ACHN (cell line): ENCODE measurements around the gene BCOR.
A peak's percentile ranks its signal among the peaks of the same experiment; 100 is the strongest.

Source experiments
- DNase-seq: peaks from one replicate; pipeline ENCODE4 v3.0.0-alpha.2; 2015
- in situ Hi-C: cut with HindIII; loops from 2 replicates; pipeline ENCODE4 v1.10.0; 2017; ENCODE audit warnings: low sequenced_read_pairs, low pct_ligation_motif_present, low pct_unique_long_range_greater_than_20kb

Gene BCOR

GRCh38 chrX:40097504-40098263 lies at the start of gene BCOR:
BCOR (minus strand) TSS chrX:40097958; CDS start chrX:40077929, 20,029 bp downstream.
- in situ Hi-C loops: no loop called here

DNA sequence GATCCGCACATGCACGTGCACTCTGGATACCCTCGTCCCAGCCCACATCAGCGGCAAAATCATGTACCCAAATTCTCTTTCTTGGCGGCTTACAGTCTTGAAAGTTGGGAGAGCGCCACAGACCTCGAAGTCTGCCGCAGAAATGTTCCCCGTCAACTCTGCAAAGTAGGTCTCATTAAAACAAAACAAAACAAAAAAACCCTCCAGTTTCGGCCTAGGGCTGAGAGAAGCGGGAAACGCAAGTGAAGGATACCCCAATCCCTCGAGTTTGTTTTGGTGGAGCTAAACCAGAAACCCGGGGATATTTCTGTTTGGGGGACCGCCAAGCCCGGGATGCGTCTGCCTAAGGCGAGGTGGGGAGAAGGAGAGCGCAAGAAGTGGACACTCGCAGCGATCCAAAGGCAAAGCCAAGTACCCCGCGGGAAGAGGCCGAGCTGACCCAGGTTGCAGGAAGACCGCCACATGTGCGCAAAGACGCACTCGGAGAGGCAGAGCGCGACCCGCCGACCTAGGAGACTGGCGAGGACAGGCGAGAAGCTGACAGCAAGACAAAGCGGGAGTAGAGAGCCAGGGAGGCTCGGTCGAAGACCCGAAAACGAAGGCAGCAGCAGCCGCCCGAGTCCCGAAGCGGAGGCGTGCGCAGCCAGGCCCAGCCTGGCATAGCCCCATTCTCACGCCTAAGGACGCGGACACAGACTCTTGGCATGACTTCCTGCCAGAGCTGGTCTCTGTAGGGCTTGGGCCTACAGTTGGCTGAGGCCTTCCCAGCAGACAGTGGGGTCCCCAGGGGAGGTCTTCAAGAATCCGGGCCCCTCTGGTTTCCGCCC lies 49.6 kb upstream of the BCOR start:
- in situ Hi-C loops: no loop called here
- no peak for DNase-seq

More at GRCh38 chrX:40097504-40098263, at the start of gene BCOR:
- peak; percentile 47 for DNase-seq

DNA sequence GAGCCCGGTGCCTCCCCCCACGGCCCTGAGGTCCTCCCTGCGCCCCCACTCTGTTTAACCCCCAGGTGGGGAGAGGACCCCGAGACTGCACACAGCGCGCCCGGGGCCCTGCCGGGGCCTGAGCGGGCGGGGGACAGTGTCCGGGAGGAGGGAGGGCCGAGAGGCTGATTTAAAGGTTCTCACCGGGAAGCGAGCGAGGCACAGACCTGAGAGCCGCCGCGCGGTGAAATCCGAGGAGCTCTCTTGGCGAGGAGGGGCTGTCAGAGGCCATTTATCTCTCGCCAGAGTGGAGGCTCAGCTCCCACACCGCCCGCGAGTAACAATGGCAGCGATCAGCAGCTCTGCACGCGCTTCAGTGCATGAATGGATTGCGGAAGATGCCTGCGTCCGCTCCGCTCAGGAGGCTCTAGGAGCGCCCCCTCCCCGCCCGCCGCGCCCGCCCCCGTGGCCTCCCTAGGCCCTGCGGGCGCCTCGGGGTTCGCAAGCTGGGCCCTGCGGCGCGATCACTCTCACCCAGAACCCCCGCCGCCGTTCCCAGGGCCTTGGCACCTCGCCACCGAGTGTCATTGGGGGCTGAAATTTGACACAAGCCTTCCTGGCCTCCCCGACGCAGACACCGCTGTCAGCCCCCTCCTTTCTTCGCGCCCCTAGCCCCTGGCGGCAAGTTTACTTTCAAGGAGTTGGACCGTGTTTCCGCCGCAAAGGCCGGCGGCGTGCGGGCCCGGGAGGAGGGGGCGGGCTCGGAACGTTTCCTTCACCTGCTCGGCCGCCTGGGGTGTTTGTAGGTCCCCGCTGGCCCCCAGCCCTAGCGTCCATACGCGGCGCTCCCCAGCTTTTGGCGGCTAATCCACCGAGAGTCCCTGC lies 48.7 kb upstream of the BCOR start:
- in situ Hi-C loops: no loop called here
- DNase-seq: peak; percentile 41

DNA sequence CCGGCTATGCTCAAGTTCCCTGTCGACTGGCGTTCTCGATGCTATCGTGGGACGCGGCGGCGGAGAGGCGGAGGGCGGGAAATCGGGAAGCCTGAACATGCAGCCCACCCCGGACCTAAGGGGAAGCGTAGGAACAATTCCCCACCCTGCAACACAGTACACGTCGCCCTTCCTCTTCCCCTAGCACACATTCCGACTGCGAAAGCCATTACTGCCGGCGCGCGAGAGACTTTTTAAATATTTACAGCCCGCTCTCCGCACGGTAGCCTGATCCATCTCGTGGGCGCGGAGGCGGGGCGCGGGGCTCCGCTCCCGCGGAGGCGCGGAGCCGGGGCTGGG lies 48.1 kb upstream of the BCOR start:
- in situ Hi-C loops: no loop called here
- no peak for DNase-seq

- in situ Hi-C loops: no loop called here
- no peak for DNase-seq
These were observed 47.5 kb upstream of the BCOR start for GRCh38 chrX:40145001-40145922.

- in situ Hi-C loops: no loop called here
- DNase-seq: no peak
These were observed 46.8 kb upstream of the BCOR start for GRCh38 chrX:40144576-40144975.

DNA sequence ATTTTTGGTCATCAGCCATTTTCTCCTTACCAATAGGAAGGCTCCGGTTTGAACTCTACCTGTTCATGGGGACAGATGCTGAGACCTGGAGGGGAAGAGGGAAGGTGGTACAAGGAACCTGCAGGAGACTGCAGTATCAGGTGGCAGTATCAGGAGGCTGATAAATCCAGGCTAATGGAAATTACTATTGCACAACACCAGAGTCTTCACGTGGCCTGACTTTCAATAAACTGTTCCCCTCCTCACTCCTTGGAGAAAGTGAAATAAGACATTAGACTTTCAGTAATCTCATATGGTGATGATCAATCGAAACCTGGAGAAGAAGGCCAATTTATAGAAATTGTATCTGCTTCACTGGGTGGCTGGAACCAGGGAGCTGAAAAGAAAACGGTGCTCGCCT lies 46.2 kb upstream of the BCOR start:
- in situ Hi-C loops: no loop called here

DNA sequence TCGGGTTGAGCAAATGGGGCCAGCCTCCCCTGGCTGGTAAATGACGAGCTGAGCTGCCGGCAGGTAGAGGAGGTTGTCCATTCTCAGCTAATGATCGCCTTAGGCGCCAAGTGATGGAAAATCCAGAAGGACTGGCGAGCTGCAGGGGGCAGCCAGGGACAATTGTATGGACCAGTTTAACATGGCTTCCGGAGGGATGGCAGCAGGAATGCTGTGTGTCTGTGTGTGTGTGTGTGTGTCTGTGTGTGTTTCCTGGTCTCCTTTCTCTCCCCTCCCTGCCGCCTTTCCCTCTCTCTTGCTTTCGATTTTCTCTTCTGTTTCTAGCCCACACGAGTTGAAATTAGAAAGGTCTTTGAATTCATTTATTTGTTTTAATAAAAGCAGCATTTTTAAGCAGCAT lies 45.2 kb upstream of the BCOR start:
- no peak for DNase-seq
- in situ Hi-C loops: no loop called here

More for the DNA sequence above, 46.2 kb upstream of the BCOR start:
- no peak for DNase-seq

DNA sequence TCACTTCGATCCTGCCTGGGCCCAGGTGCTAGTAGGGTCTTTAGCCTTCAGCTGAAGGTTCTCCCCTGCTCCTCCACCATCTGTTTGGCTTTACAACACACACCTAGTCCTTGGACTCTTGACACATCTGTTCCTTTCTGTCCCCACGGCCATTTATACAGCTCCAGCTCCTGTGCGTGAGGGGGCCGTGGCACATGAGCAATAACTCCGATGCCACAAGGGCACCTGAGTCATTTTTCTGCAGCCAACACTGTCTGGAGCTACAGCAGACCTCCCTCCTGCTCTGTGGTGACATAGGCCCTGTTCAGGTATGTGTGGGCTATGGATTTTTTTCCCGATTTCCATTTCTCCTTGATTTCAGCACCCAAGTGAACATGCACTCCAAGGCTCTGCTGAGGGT lies 44.7 kb upstream of the BCOR start:
- in situ Hi-C loops: no loop called here
- DNase-seq: no peak

GRCh38 chrX:40140706-40141499 lies 43.1 kb upstream of the BCOR start:
- in situ Hi-C loops: no loop called here
- peak; percentile 46 for DNase-seq

DNA sequence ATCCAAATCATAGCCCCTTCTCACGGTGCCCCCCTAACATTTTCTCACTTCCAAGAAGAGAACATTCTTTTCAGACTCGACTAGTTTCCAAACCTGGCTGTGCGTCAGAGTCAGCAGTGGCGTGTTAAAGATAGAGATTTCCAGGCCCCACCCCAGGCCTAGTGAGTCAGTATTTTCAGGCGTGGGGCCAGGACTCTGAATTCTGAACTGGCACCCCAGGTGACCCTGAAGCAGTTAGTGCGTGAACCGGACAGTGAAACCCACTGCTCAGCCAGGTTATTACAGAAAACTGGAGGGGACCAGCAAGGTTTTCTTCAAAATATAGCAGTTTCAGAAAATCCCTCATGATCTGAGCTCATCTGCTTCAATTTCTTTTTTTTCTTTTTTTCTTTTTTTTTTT lies 35.0 kb upstream of the BCOR start:
- peak; percentile 79 for DNase-seq
- in situ Hi-C loops: no loop called here

- no peak for DNase-seq
- in situ Hi-C loops: no loop called here
These were observed 34.0 kb upstream of the BCOR start for GRCh38 chrX:40131654-40132337.

GRCh38 chrX:40130207-40130606 lies 32.4 kb upstream of the BCOR start:
- DNase-seq: peak; percentile 75
- in situ Hi-C loops: no loop called here

DNA sequence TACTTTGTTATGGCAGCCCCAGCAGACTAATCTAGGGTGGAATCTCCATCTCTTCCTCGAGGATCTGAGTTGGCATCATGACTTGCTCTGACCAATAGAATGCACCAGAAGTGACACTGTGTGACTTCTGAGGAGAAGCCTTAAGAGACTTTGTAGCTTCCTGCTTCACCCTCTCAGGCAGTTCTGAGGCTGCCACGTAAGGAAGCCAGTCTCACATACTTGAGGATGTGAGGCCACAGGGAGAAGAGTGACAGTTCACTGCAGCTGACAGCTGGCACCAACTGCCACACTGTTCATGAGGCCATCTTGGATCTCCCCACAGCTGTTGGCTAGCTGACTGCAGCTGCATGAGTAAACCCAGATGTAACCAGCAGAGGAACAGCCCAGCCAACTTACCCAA lies 29.3 kb upstream of the BCOR start:
- no peak for DNase-seq
- in situ Hi-C loops: no loop called here

GRCh38 chrX:40122487-40122886 lies 24.7 kb upstream of the BCOR start:
- in situ Hi-C loops: no loop called here
- DNase-seq: no peak

GRCh38 chrX:40121618-40122017 lies 23.9 kb upstream of the BCOR start:
- in situ Hi-C loops: no loop called here
- DNase-seq: no peak
